ENCODE results near the gene BOK. TPM values are rescaled to one million over a fixed set of nuclear protein-coding genes. Genes with fewer than 3 reads are reported as not detected.

BOK gene
- polyA plus RNA-seq, 6 donors from 2014 or later: 0.09 TPM; not detected in 5

DNA sequence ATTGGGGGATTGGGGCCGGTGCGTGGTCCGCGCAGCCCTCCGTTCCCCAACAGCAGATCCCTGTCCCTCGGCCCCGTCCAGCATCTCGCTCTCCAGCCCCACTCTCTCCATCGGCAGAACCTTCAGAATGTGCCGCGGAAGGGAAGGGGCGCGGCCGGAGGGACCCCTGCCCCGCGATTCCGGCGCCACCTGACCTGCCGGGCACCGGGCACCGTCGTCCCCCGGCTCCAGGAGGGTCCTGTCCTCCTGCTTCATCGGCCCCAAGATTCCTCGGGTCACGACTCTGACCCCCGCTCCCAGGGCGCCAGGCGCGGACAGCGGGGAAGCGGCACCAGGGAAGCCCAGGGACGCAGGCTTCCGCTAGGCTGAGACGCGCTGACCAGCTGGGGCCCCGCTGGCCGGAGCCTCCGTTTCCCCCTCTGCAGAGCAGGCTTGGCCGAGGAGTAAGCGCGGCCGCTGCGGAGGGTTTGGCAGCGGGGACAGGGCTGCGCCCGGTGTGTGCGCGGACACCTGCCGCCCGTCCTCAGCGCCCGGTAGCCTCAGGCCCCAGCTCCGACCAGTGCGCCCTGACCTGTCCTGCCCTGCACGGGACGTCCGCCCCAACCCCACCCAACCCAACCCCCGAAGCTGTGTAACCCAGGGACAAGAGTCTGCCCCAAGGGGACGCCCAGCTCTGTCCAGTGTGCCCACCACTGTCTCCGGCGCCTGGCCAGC, 16.8 kb upstream of the BOK start:
- H3K4me1 Mint-ChIP-seq: peaks cover 4 to 5% (median 5%) of the 10 kb centered on the region in 3 donors
- H3K27me3 Mint-ChIP-seq: peaks cover 11 to 35% (median 16%) of the 10 kb centered on the region in 3 donors
- H3K9me3 Mint-ChIP-seq: peaks cover 0 to 4% (median 0%) of the 10 kb centered on the region in 7 donors
- ATAC-seq (ENCODE audit: low read depth in 2 of 2) (no peak), DNase-seq (no peak)
- H3K36me3 Mint-ChIP-seq: no peaks in the 10 kb centered on the region
- H3K27ac Mint-ChIP-seq: no peak overlapping the region
- peak overlapping the region in 2 of 8 donors; percentile 51 to 83 for H3K4me3 Mint-ChIP-seq

DNA sequence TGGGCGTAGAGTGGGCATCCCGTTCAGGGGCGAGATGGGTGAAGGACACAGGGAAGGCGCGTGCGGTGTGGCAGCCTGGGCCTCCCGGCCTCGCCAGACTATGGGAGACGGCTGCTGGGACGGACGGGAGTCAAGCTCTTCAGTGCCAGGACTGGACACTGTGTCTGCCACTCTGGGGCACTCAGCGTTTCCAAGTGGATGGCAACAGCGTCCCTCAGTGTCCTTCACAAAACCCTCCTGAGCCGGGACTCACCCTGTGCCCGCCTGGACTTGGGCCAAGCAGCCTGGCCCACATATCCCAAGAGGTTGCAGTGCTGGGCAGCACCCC, 16.3 kb upstream of the BOK start:
- Mint-ChIP-seq H3K36me3 (no peaks in the 10 kb centered on the region), H3K27me3 (peaks cover 11 to 35% (median 16%) of the 10 kb centered on the region in 3 donors), H3K27ac (no peak overlapping the region), H3K4me3 (peak overlapping the region in 2 of 8 donors; percentile 9 to 51), H3K9me3 (peaks cover 0 to 4% (median 0%) of the 10 kb centered on the region in 7 donors), H3K4me1 (peaks cover 4 to 5% (median 5%) of the 10 kb centered on the region in 3 donors)
- DNase-seq (no peak), ATAC-seq (ENCODE audit: low read depth in 2 of 2) (no peak)

DNA sequence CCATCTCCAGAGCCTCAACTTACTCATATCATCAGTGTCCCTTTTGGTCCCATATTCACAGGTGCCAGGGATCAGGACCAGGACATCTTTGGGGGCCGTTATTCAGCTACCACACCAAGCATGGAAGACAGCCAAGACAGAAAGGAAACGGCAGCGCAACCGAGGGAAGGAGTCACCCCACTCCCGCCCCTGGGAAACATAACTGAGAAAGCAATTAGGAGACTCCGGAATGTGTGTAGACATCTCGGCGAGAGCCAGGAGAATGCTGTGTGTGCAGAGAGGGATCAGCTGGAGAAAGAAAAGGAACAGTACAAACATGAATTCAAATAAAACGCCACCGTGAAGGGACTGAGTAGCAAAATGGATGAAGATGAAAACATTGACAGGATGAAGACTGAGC, 13.4 kb upstream of the BOK start:
- H3K4me1 Mint-ChIP-seq: peaks cover 4 to 5% (median 5%) of the 10 kb centered on the region in 3 donors
- no peak overlapping the region for H3K27ac Mint-ChIP-seq
- H3K27me3 Mint-ChIP-seq: peaks cover 0 to 20% (median 16%) of the 10 kb centered on the region in 3 donors
- peaks cover 0 to 4% (median 0%) of the 10 kb centered on the region in 7 donors for H3K9me3 Mint-ChIP-seq
- DNase-seq: no peak
- no peaks in the 10 kb centered on the region for H3K36me3 Mint-ChIP-seq
- no peak overlapping the region for H3K4me3 Mint-ChIP-seq
- no peak for ATAC-seq (ENCODE audit: low read depth in 2 of 2)

DNA sequence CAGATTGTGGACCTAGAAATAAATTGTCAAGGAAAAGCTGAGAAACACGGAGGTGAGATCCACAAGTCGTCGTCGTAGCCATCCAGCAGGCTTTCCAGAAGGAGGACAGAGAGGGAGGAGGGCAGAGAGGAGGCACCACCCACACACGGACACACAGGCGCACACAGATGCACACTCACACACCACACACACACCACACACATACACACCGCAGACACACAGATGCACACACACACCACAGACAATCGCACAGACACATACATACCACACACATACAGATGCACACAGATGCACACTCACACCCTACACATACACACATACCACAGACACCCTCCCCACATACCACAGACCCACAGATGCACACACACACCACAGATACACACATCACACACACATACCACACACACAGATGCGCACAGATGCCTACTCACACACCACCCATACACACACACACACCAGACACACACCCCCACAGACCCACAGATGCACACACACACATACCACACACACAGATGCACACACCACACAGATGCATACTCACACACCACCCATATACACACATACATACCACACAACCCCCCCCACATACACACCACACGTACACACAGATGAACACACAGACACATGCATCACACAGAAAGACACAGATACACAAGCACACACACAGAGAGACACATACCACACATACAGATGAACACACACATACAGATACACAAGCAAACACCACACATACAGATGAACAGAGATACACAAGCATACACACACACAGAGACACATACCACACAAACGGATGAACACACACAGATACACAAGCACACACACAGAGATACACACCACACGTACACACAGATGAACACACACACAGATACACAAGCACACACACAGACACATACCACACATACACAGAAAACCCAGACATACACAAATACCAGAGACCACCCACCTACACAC, 12.7 kb upstream of the BOK start:
- Mint-ChIP-seq H3K27ac (no peak overlapping the region), H3K9me3 (peaks cover 0 to 4% (median 0%) of the 10 kb centered on the region in 7 donors), H3K27me3 (peaks cover 0 to 15% (median 12%) of the 10 kb centered on the region in 3 donors), H3K4me3 (no peak overlapping the region), H3K36me3 (no peaks in the 10 kb centered on the region), H3K4me1 (peaks cover 0 to 1% (median under 1%) of the 10 kb centered on the region in 3 donors)
- DNase-seq: no peak
- no peak for ATAC-seq (ENCODE audit: low read depth in 2 of 2)

DNA sequence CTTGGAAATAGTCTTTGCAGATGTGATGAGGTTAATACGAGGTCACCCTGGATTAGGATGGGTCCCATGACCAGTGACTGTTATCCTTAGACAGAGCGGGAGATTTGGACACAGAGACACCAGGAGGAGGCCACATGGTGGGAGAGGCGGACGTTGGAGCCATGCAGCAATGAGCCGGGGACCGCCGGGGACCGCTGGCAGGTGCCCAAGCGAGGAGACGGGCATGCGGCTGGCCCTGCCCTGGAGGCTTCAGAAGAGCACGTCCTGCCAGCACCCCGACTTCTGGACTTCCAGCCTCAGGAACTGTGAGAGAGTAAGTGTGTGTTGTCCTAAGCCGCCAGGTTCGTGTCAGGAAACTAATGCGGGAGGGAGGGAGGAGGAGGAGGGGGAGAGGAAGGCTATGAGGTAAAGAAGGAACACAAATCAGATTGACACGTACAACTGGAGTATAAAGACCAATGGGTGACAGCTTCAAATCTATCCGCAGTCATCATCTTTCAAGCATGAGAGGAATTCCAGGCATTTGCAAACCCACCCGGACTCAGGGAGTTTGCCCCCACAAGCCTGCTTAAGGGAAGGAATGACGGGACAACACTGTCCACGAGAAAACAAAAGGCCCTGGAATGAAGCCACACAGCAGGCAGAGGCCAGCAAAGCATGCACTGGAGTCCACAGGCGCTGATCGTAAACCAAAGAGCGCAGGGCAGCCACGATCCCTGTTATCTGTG, 11.6 kb upstream of the BOK start:
- no peak overlapping the region for H3K4me3 Mint-ChIP-seq
- H3K9me3 Mint-ChIP-seq: peaks cover 0 to 4% (median 0%) of the 10 kb centered on the region in 7 donors
- peaks cover 10 to 25% (median 16%) of the 10 kb centered on the region in 3 donors for H3K27me3 Mint-ChIP-seq
- no peaks in the 10 kb centered on the region for H3K36me3 Mint-ChIP-seq
- H3K4me1 Mint-ChIP-seq: no peaks in the 10 kb centered on the region
- ATAC-seq (ENCODE audit: low read depth in 2 of 2) (no peak), DNase-seq (no peak)
- no peak overlapping the region for H3K27ac Mint-ChIP-seq

DNA sequence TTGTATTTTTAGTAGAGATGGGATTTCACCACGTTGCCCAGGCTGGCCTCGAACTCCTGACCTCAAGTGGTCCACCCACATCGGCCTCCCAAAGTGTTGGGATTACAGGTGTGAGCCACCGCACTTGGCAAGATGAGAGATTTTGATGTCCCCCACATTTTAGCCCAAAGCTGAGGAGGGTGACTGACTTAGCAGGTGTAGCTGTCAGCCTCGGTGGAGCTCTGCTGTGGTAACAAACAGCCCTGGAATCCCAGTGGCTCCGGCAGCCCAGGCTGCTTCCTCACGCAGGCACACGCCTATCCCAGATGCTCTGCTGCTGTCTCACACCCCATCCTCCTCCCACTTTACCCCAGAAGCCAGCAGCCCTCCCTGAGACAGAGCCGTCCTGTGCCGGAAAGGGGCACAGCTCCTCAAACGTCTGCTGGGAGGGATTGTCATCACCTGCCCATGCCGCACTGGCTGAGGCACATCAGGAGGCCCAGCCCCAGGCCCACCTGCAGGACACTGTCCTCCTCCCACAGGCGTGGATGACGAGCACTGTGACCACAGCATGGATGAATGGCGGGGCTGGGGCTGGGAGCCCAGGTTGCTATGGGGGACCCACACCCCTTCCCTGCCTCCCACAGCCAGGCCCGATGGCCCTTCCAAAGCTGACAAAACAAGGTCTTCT, 10.6 kb upstream of the BOK start:
- no peak for DNase-seq
- Mint-ChIP-seq H3K4me1 (no peaks in the 10 kb centered on the region), H3K9me3 (no peaks in the 10 kb centered on the region), H3K27me3 (peaks cover 20 to 32% (median 22%) of the 10 kb centered on the region in 3 donors), H3K36me3 (no peaks in the 10 kb centered on the region), H3K27ac (no peak overlapping the region), H3K4me3 (no peak overlapping the region)
- no peak for ATAC-seq (ENCODE audit: low read depth in 2 of 2)

DNA sequence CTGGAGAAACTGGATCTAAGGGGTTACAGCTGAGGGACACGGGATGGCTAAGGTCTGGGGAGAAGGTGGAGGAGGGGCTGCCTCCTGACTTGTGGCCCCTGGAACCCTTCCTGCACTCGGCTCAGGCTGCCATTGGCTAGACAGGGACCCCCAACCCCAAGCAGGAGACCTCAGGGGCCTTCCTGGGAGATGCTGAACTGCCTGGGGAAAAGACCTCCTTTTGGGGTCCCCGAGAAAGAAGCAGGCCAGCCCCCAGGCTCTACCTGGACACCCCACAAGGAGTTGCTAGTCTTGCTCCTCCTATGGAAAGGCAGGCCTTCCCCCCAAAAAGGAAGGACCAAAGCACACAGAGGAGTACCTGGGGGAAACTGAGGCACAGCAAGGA, 10.1 kb upstream of the BOK start:
- H3K27me3 Mint-ChIP-seq: peaks cover 17 to 31% (median 25%) of the 10 kb centered on the region in 3 donors
- peaks cover 0 to 2% (median 0%) of the 10 kb centered on the region in 7 donors for H3K9me3 Mint-ChIP-seq
- no peak overlapping the region for H3K27ac Mint-ChIP-seq
- H3K4me1 Mint-ChIP-seq: no peaks in the 10 kb centered on the region
- no peak for DNase-seq
- H3K36me3 Mint-ChIP-seq: no peaks in the 10 kb centered on the region
- H3K4me3 Mint-ChIP-seq: no peak overlapping the region
- ATAC-seq (ENCODE audit: low read depth in 2 of 2): no peak

DNA sequence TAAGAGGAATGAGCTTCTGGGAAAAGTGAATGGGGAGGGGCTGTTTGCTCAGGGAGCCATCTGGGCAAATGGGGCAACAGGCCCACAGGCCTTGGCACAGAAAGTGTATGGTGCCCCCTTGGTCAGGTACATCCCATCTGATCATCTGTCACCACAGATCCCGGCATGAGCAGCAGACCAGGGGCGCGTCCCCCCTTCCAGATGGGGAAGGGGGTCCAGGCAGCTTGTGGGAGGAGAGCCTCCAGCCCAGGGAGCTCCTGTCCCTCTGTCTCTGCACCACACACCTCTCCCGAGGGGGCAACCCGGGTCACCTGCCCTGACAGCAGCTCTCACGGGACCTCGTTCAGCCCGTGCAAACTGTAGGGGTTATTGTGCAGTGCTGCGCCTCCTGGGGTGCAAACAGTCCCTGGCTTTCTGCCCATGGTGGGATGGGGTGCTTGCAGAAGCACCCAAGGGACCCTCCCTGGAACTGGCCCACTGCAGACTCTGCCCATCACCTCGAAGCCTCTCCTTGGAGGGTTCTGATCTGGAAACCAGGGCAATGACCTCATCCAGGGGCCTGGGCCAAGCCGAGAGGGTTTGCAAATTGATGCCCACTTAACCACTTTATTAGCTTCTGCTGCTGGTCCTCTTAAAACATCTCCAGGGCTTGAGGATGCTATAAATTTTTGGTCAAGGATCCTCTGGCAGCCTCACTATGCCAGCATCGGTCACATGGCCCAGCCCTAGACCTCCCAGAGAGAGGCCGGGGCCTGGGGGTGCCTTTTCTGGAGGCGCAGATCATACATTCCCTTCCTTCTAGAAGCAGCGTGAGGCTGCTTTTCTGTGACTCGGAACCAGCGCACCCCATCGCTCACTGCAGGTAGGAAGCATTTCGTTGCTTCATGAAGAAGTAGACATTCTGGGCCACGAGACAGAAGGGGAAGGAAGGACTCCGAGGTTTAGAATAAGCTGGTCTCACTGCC, 7.6 kb upstream of the BOK start:
- Mint-ChIP-seq H3K4me3 (no peak overlapping the region), H3K36me3 (no peaks in the 10 kb centered on the region), H3K4me1 (no peaks in the 10 kb centered on the region), H3K9me3 (peaks cover 5 to 12% (median 9%) of the 10 kb centered on the region in 7 donors), H3K27me3 (peaks cover 25 to 53% (median 49%) of the 10 kb centered on the region in 3 donors), H3K27ac (no peak overlapping the region)
- DNase-seq: no peak
- no peak for ATAC-seq (ENCODE audit: low read depth in 2 of 2)

DNA sequence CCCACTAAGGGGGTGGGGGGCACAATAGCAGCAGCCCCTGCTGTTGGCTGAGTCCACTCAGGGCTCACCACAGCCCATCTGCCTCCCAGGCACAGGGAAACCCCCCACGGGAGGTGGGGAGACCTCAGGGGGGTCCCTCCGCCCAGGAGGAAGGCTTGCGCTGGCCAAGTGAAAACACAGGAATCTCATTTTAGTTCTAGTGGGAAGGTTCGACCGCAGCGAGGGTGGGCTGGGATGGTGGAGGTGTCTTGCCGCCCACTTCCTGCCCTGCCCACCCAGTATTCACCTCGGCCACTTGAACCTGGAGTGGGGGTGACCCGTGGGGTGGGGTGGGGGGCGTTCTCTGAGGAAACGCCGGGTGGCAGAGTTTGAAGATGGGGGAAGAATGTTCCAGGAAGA, 6.9 kb upstream of the BOK start:
- Mint-ChIP-seq H3K27me3 (peaks cover 28 to 56% (median 50%) of the 10 kb centered on the region in 3 donors), H3K9me3 (peaks cover 5 to 17% (median 15%) of the 10 kb centered on the region in 7 donors)
- no peak for DNase-seq

DNA sequence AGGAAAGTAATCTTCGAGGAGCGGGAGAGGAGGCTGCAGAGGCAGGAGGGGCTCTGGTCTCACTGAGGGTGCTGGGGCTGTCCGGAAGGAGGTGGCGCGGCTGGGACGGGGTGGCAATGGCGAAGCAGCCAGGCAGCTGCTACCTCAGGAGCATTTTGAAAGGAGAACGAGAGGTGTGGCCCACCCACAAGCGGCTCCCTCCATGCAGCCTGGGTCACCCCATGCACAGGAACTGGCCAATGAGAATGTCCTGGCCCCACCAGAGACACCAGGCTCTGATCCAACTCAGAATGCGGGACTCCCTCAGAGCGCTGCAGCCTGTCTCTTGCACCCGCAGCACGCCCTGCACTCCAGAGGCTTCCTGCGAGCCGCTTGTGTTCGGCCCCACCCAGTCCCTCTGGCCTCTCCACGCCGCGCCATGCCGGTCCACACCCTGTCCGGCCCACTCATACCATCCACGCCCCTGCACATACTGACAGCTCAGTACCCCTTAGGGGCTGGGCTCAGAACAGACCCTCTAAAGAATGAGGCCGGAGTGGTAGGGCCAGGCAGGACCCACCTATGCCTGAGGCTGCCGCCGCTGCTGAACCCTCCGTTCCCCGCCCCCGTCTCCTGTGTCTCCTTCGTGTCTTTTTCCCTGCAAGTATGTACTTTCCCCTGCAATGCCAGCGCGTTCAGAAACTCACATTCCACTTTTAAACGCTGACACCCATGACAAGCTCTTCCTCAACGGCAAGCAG, 6.4 kb upstream of the BOK start:
- DNase-seq: no peak
- Mint-ChIP-seq H3K4me3 (no peak overlapping the region), H3K36me3 (peaks cover 0 to 7% of the 10 kb centered on the region in 2 donors), H3K27ac (no peak overlapping the region), H3K4me1 (no peaks in the 10 kb centered on the region), H3K9me3 (peaks cover 9 to 22% (median 20%) of the 10 kb centered on the region in 7 donors), H3K27me3 (peaks cover 32 to 62% (median 55%) of the 10 kb centered on the region in 3 donors)
- ATAC-seq (ENCODE audit: low read depth in 2 of 2): no peak

More for the DNA sequence above, 6.9 kb upstream of the BOK start:
- Mint-ChIP-seq H3K27ac (no peak overlapping the region), H3K36me3 (peaks cover 0 to under 1% of the 10 kb centered on the region in 2 donors), H3K4me1 (no peaks in the 10 kb centered on the region), H3K4me3 (no peak overlapping the region)
- no peak for ATAC-seq (ENCODE audit: low read depth in 2 of 2)

DNA sequence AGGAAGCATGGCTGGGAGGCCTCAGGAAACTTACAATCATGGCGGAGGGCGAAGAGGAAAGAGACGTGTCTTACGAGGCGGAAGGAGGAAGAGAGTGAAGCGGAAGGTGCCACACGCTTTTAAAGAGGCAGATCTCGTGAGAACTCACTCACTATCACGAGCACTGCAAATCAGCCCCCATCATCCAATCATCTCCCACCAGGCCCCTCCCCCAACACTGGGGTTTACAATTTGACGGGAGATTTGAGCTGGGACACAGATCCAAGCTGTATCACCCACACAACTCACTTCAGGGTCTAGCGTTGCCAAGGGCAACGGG, 5.1 kb upstream of the BOK start:
- Mint-ChIP-seq H3K27ac (no peak overlapping the region), H3K36me3 (peaks cover 9 to 20% of the 10 kb centered on the region in 2 donors), H3K4me1 (peaks cover 0 to 4% (median 0%) of the 10 kb centered on the region in 3 donors), H3K4me3 (no peak overlapping the region), H3K9me3 (peaks cover 16 to 34% (median 29%) of the 10 kb centered on the region in 7 donors), H3K27me3 (peaks cover 44 to 75% (median 68%) of the 10 kb centered on the region in 3 donors)
- DNase-seq (no peak), ATAC-seq (ENCODE audit: low read depth in 2 of 2) (no peak)

All from naive B cell (primary cell).